ENCODE data around the gene IQGAP2. TPM values are rescaled to one million over a fixed set of nuclear protein-coding genes. Genes with fewer than 3 reads are reported as not detected.

IQGAP2 gene
- polyA plus RNA-seq, 2 donors, result 1.4 to 2.0 TPM

DNA sequence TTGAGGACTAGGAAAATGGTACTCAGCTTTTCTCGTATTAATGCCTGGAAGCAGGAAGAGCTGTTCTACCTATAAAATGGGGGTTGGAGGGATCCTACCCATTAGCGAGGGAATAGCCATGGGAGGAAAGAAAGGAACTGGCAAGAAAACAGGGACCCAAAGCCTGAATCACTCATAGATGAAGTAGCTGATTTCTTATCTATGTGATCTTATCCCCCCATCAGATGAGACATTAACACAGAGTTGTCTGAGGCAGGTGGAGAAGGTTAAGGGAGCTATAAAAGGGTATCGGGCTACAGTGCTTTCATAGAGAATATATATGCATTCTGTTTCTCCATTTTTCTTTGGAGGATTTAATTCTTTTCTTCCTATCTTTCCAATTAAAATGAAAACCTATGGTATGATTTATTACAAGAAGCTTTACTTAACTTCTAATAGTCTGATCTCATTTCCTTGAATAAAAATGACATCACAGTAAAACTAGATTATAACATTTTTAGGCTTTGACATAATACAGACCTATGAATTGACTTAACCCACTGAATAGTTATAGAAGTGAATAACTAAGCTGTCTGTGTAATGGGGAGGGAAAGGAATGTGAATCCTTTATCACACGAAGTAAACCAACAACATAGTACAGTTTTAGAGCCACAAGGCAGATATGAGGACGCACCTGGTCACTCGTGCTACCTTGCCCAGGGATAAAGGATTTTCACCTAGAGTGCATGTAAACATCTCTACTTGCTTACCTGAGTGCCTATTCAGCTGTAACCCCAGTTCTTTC lies 39.0 kb downstream of the IQGAP2 start:
- Histone ChIP-seq H3K27ac (ENCODE audit: low read depth in 2 of 2, low read length in 1 of 2) (no peak overlapping the region), H3K36me3 (ENCODE audit: control insufficient read depth in 2 of 2, insufficient read depth in 2 of 2, low read length in 1 of 2) (no peaks in the 10 kb centered on the region), H3K27me3 (ENCODE audit: control insufficient read depth in 1 of 2, insufficient read depth in 2 of 2, low read length in 2 of 2) (no peaks in the 10 kb centered on the region), H3K4me3 (ENCODE audit: low read depth in 1 of 2, low read length in 2 of 2) (no peak overlapping the region), H3K4me1 (ENCODE audit: control insufficient read depth in 2 of 2, insufficient read depth in 2 of 2, low read length in 1 of 2) (no peaks in the 10 kb centered on the region), H3K9me3 (ENCODE audit: control insufficient read depth in 2 of 2, insufficient read depth in 1 of 2, low read depth in 1 of 2, low read length in 1 of 2) (no peaks in the 10 kb centered on the region)
- WGBS, 2 donors, result 80 to 92% methylated on average over 6 of the region's 6 CpGs

DNA sequence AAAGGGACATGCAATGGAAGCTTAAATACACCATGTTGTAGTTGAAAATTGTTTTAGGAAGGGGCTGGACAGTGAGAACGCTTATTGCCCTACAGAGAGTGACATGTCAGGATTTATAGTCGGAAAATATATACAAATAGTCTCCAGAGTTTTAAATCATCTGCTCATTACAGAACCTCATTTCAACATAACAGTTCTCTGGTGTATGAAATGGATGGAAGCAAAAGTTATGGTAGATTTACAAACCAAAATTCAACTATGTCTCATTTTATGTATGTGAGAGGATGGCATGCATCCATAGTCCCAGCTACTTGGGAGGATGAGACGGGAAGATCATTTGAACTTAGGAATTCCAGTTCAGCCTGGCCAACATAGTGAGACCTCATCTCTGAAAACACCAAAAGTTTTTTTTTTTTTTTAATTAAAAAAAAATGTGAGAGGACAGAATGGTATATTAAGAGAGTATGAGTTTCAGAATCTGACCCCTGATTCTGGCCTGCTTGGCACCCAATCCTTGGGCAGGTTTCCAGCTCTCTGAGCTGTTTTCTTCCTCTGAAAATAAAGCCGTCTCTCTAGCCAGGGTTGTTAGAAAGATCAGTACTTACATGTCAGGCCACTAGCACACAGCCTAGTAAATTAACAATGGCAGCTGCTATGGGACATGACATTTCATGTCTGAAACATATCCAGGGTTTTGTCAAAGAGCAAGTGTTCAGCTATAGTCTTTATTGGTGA lies 40.1 kb downstream of the IQGAP2 start:
- H3K36me3 ChIP-seq (ENCODE audit: control insufficient read depth in 2 of 2, insufficient read depth in 2 of 2, low read length in 1 of 2), result no peaks in the 10 kb centered on the region
- WGBS, 2 donors, result 45 to 55% methylated on average over 4 of the region's 4 CpGs
- H3K4me3 ChIP-seq (ENCODE audit: low read depth in 1 of 2, low read length in 2 of 2), result no peak overlapping the region
- no peak overlapping the region for H3K27ac ChIP-seq (ENCODE audit: low read depth in 2 of 2, low read length in 1 of 2)
- H3K4me1 ChIP-seq (ENCODE audit: control insufficient read depth in 2 of 2, insufficient read depth in 2 of 2, low read length in 1 of 2), result no peaks in the 10 kb centered on the region
- H3K27me3 ChIP-seq (ENCODE audit: control insufficient read depth in 1 of 2, insufficient read depth in 2 of 2, low read length in 2 of 2), result no peaks in the 10 kb centered on the region
- H3K9me3 ChIP-seq (ENCODE audit: control insufficient read depth in 2 of 2, insufficient read depth in 1 of 2, low read depth in 1 of 2, low read length in 1 of 2), result no peaks in the 10 kb centered on the region

DNA sequence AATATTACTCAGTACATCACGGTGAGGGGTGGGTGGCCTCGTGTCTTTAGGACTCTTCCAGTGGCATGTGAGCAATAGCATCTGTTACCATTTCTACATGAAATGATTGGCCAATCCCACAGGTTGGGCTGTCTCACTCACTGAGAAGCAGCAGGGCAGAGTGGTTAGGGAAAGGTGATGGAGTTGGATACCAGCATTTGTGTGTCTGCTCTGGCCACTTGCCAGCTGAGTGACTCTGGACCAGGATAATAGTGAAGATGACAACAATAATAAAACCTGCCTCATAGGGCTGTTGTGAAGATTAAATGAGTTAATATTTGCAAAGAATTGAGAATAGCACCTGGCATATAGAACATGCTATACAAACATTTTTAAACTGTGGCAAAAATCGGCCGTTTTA lies 42.0 kb downstream of the IQGAP2 start:
- Histone ChIP-seq H3K27me3 (ENCODE audit: control insufficient read depth in 1 of 2, insufficient read depth in 2 of 2, low read length in 2 of 2) (no peaks in the 10 kb centered on the region), H3K4me3 (ENCODE audit: low read depth in 1 of 2, low read length in 2 of 2) (no peak overlapping the region), H3K4me1 (ENCODE audit: control insufficient read depth in 2 of 2, insufficient read depth in 2 of 2, low read length in 1 of 2) (no peaks in the 10 kb centered on the region), H3K9me3 (ENCODE audit: control insufficient read depth in 2 of 2, insufficient read depth in 1 of 2, low read depth in 1 of 2, low read length in 1 of 2) (no peaks in the 10 kb centered on the region), H3K36me3 (ENCODE audit: control insufficient read depth in 2 of 2, insufficient read depth in 2 of 2, low read length in 1 of 2) (no peaks in the 10 kb centered on the region), H3K27ac (ENCODE audit: low read depth in 2 of 2, low read length in 1 of 2) (no peak overlapping the region)
- WGBS, 2 donors, result 75 to 85% methylated on average over 4 of the region's 4 CpGs

DNA sequence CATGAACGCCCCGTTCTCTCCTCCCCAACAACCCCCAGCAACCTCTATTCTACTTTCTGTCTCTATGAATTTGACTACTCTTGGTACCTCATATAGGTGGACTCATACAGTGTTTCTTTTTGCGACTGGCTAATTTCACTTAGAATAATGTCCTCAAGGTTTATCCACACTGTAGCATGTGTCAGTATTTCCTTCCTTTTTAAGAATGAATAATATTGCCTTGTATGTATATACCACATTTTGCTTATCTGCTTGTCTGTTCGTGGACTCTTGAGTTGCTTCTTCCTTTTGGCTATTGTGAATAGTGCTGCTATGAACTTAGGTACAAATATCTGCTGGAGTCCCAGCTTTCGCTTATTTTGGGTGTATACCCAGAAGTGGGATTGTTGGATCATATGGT lies 42.7 kb downstream of the IQGAP2 start:
- no peaks in the 10 kb centered on the region for H3K9me3 ChIP-seq (ENCODE audit: control insufficient read depth in 2 of 2, insufficient read depth in 1 of 2, low read depth in 1 of 2, low read length in 1 of 2)
- 91% methylated on average over 5 of the region's 5 CpGs for WGBS, 2 donors
- no peaks in the 10 kb centered on the region for H3K27me3 ChIP-seq (ENCODE audit: control insufficient read depth in 1 of 2, insufficient read depth in 2 of 2, low read length in 2 of 2)
- no peak overlapping the region for H3K4me3 ChIP-seq (ENCODE audit: low read depth in 1 of 2, low read length in 2 of 2)
- no peak overlapping the region for H3K27ac ChIP-seq (ENCODE audit: low read depth in 2 of 2, low read length in 1 of 2)
- no peaks in the 10 kb centered on the region for H3K36me3 ChIP-seq (ENCODE audit: control insufficient read depth in 2 of 2, insufficient read depth in 2 of 2, low read length in 1 of 2)
- no peaks in the 10 kb centered on the region for H3K4me1 ChIP-seq (ENCODE audit: control insufficient read depth in 2 of 2, insufficient read depth in 2 of 2, low read length in 1 of 2)

DNA sequence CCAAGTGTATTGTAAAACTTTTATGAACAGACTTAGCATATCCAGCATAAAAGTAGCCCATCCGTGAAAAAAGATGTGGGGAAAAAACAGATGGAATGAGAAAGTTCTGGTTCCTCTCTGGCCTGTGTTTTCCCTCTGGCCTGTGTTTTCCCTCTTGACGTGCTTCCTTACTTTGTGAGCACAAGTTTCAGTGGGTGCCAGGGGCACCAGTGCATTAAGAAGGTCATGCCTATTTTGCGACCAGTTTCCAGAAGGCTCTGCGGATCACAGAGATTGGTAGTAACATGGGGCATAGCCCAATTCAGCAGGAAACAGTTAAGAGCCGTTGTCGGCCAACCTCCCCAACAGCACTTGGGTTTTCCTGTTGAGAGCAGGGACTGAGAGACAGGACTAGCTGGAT lies 43.7 kb downstream of the IQGAP2 start:
- no peaks in the 10 kb centered on the region for H3K9me3 ChIP-seq (ENCODE audit: control insufficient read depth in 2 of 2, insufficient read depth in 1 of 2, low read depth in 1 of 2, low read length in 1 of 2)
- no peaks in the 10 kb centered on the region for H3K4me1 ChIP-seq (ENCODE audit: control insufficient read depth in 2 of 2, insufficient read depth in 2 of 2, low read length in 1 of 2)
- no peak overlapping the region for H3K4me3 ChIP-seq (ENCODE audit: low read depth in 1 of 2, low read length in 2 of 2)
- 89 to 95% methylated on average over 6 of the region's 6 CpGs for WGBS, 2 donors
- no peak overlapping the region for H3K27ac ChIP-seq (ENCODE audit: low read depth in 2 of 2, low read length in 1 of 2)
- no peaks in the 10 kb centered on the region for H3K36me3 ChIP-seq (ENCODE audit: control insufficient read depth in 2 of 2, insufficient read depth in 2 of 2, low read length in 1 of 2)
- no peaks in the 10 kb centered on the region for H3K27me3 ChIP-seq (ENCODE audit: control insufficient read depth in 1 of 2, insufficient read depth in 2 of 2, low read length in 2 of 2)

DNA sequence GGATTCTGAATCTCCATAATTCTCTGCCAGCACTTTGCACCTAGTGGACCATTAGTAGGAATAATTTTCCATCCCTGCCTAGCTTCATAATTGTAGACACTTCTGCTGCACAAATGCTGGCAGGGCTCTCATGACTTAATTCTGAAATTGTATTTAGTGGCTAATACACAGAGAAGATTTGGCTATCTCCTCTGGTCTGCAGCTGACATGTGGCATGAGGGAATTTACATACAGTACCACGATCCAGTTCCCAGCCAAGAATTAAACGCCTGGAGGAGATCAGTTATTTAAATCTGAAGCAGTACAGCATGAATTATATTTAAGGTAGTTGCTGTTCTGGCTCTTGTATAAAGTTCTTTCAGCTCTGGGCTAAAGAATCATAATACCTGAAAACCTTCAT lies 46.5 kb downstream of the IQGAP2 start:
- Histone ChIP-seq H3K4me1 (ENCODE audit: control insufficient read depth in 2 of 2, insufficient read depth in 2 of 2, low read length in 1 of 2) (no peaks in the 10 kb centered on the region), H3K9me3 (ENCODE audit: control insufficient read depth in 2 of 2, insufficient read depth in 1 of 2, low read depth in 1 of 2, low read length in 1 of 2) (no peaks in the 10 kb centered on the region), H3K27ac (ENCODE audit: low read depth in 2 of 2, low read length in 1 of 2) (no peak overlapping the region), H3K36me3 (ENCODE audit: control insufficient read depth in 2 of 2, insufficient read depth in 2 of 2, low read length in 1 of 2) (no peaks in the 10 kb centered on the region), H3K27me3 (ENCODE audit: control insufficient read depth in 1 of 2, insufficient read depth in 2 of 2, low read length in 2 of 2) (no peaks in the 10 kb centered on the region), H3K4me3 (ENCODE audit: low read depth in 1 of 2, low read length in 2 of 2) (no peak overlapping the region)
- WGBS, 2 donors, result 20 to 21% methylated on average over 2 of the region's 2 CpGs

DNA sequence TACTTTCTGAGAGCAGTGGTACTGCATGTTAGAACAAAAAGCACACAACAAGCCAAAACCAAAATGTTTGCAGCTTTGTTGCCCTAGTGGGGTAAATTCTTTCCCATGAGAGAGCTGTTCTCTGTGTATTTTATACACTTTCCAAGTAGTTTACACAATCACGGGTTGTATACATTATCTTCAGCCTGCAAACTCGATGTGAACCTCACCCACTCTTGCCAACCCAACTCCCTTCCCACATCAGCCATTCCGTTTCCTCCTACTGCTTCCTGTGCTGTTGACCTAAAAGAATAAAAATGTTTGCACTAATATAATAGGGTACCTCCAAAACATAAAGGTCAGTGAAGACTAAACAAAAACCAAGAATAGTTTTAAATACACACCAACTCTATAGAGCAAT lies 47.0 kb downstream of the IQGAP2 start:
- H3K4me1 ChIP-seq (ENCODE audit: control insufficient read depth in 2 of 2, insufficient read depth in 2 of 2, low read length in 1 of 2), result no peaks in the 10 kb centered on the region
- H3K27me3 ChIP-seq (ENCODE audit: control insufficient read depth in 1 of 2, insufficient read depth in 2 of 2, low read length in 2 of 2), result no peaks in the 10 kb centered on the region
- H3K27ac ChIP-seq (ENCODE audit: low read depth in 2 of 2, low read length in 1 of 2), result no peak overlapping the region
- H3K36me3 ChIP-seq (ENCODE audit: control insufficient read depth in 2 of 2, insufficient read depth in 2 of 2, low read length in 1 of 2), result no peaks in the 10 kb centered on the region
- WGBS, 2 donors, result 10 to 30% methylated on average over 3 of the region's 3 CpGs
- H3K9me3 ChIP-seq (ENCODE audit: control insufficient read depth in 2 of 2, insufficient read depth in 1 of 2, low read depth in 1 of 2, low read length in 1 of 2), result no peaks in the 10 kb centered on the region
- H3K4me3 ChIP-seq (ENCODE audit: low read depth in 1 of 2, low read length in 2 of 2), result no peak overlapping the region

DNA sequence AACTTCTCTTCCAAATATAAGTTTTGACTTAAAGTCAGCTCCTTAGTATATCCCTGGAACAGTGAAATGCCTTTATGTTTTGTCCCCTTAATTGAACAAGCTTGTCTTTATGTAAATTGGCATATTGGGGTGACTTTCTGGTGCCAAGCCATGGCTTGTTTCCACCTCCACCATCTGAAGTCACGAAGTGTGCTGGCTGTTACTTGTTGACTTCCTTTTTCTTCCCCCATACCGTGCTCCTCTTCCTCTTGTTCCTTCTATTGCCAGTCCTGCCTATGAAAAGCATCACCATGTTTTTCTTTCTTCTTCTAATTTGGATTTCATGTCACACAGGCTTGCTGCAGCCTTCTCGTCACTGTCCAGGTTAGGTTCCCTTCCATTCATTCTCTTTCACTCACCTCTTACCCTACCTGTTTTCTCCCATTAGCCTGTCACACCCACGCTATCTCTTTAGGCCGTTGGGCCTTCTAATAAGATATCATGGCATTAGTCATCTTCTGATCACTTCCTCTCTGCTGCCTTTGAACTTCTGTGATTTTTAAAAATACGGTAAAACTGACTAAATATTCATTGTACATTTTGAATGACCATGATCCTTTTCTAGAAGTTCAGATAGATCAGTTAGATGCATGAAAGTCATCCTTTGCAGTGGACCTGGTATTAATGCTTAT lies 48.1 kb downstream of the IQGAP2 start:
- no peaks in the 10 kb centered on the region for H3K36me3 ChIP-seq (ENCODE audit: control insufficient read depth in 2 of 2, insufficient read depth in 2 of 2, low read length in 1 of 2)
- H3K27ac ChIP-seq (ENCODE audit: low read depth in 2 of 2, low read length in 1 of 2), result no peak overlapping the region
- H3K4me1 ChIP-seq (ENCODE audit: control insufficient read depth in 2 of 2, insufficient read depth in 2 of 2, low read length in 1 of 2), result no peaks in the 10 kb centered on the region
- no peak overlapping the region for H3K4me3 ChIP-seq (ENCODE audit: low read depth in 1 of 2, low read length in 2 of 2)
- no peaks in the 10 kb centered on the region for H3K9me3 ChIP-seq (ENCODE audit: control insufficient read depth in 2 of 2, insufficient read depth in 1 of 2, low read depth in 1 of 2, low read length in 1 of 2)
- 51 to 63% methylated on average over 6 of the region's 6 CpGs for WGBS, 2 donors
- H3K27me3 ChIP-seq (ENCODE audit: control insufficient read depth in 1 of 2, insufficient read depth in 2 of 2, low read length in 2 of 2), result no peaks in the 10 kb centered on the region

DNA sequence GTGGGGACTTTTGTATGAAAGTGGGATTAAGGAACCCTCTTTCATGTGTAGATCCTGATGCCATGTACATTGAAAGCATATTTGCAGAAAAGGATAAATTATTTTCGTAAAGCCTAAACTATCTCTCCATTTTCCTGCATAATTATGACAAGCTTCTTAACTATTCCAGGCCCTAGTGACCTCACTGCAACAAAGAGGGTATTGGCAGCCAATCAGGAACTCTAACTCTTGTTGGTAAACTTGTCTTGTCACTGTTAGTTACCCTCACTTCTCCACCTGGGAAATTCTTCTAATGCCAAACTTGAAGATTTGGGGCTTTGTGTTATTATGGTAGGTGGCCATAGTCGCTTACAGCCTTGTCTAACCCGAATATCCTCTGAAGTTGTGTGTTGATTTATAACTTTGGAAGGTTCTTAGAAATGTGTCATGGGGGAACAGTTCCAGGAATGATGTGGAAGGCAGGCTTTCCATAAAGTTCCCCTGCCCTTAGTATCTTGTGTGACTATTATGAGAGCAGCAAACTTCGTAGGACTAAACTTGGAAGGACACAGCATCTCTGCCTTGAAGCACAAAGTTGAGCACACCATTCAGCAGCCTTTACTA lies 52.5 kb downstream of the IQGAP2 start:
- Histone ChIP-seq H3K4me1 (ENCODE audit: control insufficient read depth in 2 of 2, insufficient read depth in 2 of 2, low read length in 1 of 2) (no peaks in the 10 kb centered on the region), H3K27ac (ENCODE audit: low read depth in 2 of 2, low read length in 1 of 2) (no peak overlapping the region), H3K27me3 (ENCODE audit: control insufficient read depth in 1 of 2, insufficient read depth in 2 of 2, low read length in 2 of 2) (no peaks in the 10 kb centered on the region), H3K4me3 (ENCODE audit: low read depth in 1 of 2, low read length in 2 of 2) (no peak overlapping the region), H3K9me3 (ENCODE audit: control insufficient read depth in 2 of 2, insufficient read depth in 1 of 2, low read depth in 1 of 2, low read length in 1 of 2) (no peaks in the 10 kb centered on the region), H3K36me3 (ENCODE audit: control insufficient read depth in 2 of 2, insufficient read depth in 2 of 2, low read length in 1 of 2) (no peaks in the 10 kb centered on the region)
- WGBS, 2 donors, result 44 to 59% methylated on average over 4 of the region's 4 CpGs

All from esophagus (tissue), 2 donors.